GM23338 (cell line): Measurements from ENCODE around the gene CDK13.

Experiments
- CREB1 ChIP-seq: fragments of 250-450 bp; sonication (Bioruptor Pico); IDR thresholded peaks from 2 replicates; pipeline ENCODE4 v1.5.0; 2020; ENCODE audit warnings: low read depth, mild to moderate bottlenecking, moderate library complexity
- ETS1 ChIP-seq: IDR thresholded peaks from 2 replicates; pipeline ENCODE4 v1.6.1; 2016; ENCODE audit warnings: antibody characterized with exemption
- EZH2phosphoT487 ChIP-seq: fragments of 200-600 bp; sonication (generic); IDR thresholded peaks from one replicate; pipeline ENCODE4 v1.8.1; 2018; ENCODE audit warnings: antibody characterized with exemption; ENCODE audit not compliant: unreplicated experiment
- NANOG ChIP-seq: IDR thresholded peaks from 2 replicates; pipeline ENCODE4 v1.6.1; 2016; ENCODE audit warnings: antibody characterized with exemption, borderline replicate concordance
- TF ChIP-seq, protein P1 (sequence below), 2 experiments: fragments of 200-600 bp in 1 of 2; sonication (generic) in 1 of 2; conservative IDR thresholded peaks; 2 replicates each; pipeline versions ENCODE4 v1.5.1 to v1.6.1; 2016 to 2017; ENCODE audit warnings: antibody characterized with exemption in 2 of 2, low read depth in 2 of 2, mild to moderate bottlenecking in 2 of 2, moderate library complexity in 1 of 2

DNA sequence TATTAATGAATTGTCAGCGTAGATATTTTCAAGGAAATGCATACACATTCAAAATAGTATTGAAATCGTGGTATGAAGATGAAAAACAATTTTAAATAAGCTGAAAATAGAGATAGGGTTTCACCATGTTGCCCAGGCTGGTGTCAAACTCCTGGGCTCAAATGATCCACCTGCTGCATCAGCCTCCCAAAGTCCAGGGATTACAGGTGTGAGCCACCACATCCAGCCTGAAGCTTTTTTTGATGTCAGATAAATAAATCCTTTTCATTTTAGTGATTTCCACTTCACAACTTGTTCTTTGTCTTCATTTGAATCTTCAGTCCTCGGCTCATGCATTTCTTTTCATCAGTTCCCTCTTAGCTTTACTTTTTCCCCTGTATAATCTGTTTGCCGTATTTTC is 4.6 kb downstream of the CDK13 start:
- TF ChIP-seq CREB1 (CRISPR knock-in tag), result no peak
- TF ChIP-seq ETS1, result no peak
- no peak for TF ChIP-seq EZH2phosphoT487
- TF ChIP-seq, protein P1, sequence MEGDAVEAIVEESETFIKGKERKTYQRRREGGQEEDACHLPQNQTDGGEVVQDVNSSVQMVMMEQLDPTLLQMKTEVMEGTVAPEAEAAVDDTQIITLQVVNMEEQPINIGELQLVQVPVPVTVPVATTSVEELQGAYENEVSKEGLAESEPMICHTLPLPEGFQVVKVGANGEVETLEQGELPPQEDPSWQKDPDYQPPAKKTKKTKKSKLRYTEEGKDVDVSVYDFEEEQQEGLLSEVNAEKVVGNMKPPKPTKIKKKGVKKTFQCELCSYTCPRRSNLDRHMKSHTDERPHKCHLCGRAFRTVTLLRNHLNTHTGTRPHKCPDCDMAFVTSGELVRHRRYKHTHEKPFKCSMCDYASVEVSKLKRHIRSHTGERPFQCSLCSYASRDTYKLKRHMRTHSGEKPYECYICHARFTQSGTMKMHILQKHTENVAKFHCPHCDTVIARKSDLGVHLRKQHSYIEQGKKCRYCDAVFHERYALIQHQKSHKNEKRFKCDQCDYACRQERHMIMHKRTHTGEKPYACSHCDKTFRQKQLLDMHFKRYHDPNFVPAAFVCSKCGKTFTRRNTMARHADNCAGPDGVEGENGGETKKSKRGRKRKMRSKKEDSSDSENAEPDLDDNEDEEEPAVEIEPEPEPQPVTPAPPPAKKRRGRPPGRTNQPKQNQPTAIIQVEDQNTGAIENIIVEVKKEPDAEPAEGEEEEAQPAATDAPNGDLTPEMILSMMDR (conservative IDR thresholded peaks at IDR 0.05; ENCODE audit: low read depth in 2 of 2), result no peak
- TF ChIP-seq NANOG, result no peak
